Left forelimb (tissue), 1 donor: ENCODE measurements around the gene SCAMP2.
A peak's percentile ranks its signal among the peaks of the same experiment; 100 is the strongest.

Experiments used
- DNase-seq: peaks from one replicate; pipeline ENCODE4 v3.0.0-alpha.2; 2018; ENCODE audit warnings: low spot score

The SCAMP2 gene

DNA sequence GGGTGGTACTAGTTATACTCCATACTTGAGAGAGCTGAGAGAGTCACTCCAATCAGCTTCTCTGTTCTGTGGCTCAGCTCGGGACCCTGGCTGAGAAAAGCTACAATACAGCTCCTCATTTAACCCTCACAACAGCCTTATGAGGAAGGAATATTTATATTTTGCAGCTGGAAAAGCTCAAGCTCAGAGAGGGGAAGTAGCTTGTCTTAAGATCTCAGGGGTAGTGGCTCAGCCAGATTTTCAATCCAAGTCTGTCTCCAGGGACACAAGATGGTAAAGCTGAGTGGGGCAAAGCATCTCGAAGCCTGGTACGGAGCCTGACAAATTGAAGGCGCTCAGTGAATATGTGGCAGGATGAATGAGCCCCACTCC, 14.8 kb downstream of the SCAMP2 start:
- no peak for DNase-seq

DNA sequence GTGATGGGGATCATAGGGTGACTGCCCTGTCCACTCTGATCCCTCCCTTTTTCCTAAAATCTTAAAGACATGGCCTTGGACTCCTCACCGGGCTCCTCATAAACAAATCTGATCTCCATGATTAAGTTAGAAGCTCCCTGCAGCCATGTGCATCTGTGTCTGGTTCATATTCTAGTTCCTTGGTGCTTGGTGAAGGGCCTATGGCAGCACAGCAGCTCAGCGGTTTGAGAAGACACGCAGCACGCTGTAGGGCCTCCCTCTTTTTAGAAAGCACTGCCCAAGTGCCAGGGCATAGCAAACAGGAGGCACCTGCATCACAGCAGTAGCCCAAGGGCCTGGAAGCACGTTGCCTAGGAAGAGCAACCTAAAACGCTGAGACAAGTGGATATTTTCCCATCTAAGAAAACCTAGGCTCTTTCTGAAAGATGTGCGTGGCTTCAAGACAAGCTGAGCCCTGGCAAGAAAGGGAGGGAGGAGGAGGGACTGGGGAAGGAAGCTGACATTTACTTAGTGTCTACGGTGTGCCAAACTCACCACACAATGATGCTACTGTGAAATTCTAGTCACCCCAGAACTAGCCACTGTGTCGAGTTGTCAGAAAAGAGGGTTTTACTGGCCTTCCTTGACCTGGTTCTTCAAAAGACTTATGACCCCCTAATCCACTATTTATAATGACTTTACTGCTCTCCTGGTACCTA, 15.3 kb downstream of the SCAMP2 start:
- DNase-seq, result no peak

- no peak for DNase-seq
Measured at GRCh38 chr15:74857082-74857655, 16.0 kb downstream of the SCAMP2 start.

- no peak for DNase-seq
Measured at GRCh38 chr15:74856537-74856936, 16.6 kb downstream of the SCAMP2 start.

- DNase-seq, result no peak
Measured at GRCh38 chr15:74855857-74856256, 17.3 kb downstream of the SCAMP2 start.

GRCh38 chr15:74854453-74855022, 18.6 kb downstream of the SCAMP2 start:
- DNase-seq, result no peak

- no peak for DNase-seq
Measured at GRCh38 chr15:74851960-74852359, 21.2 kb downstream of the SCAMP2 start.

- DNase-seq, result no peak
Measured at GRCh38 chr15:74850393-74850792, 22.8 kb downstream of the SCAMP2 start.

DNA sequence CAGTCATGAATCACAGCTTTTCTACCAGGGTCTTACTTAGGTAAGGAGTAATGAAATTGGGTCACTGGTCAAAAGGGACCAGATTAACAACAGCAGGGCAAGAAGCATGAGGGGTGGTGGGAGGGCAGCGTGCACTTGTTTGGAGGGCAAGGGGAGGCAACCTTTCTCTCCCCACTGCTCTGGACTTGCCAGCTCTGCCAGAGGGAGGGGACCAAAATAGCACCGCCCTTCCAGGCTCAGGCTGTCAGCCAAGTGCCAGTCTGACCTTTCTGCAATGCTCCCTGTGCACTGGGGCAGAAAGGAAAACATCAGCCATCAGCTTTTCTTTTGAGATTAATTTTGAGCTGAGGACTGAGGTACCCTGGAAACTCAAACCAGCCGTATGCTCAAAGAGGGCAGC, 25.7 kb downstream of the SCAMP2 start:
- DNase-seq, result no peak

- no peak for DNase-seq
Measured at GRCh38 chr15:74845581-74845980, 27.6 kb downstream of the SCAMP2 start.

DNA sequence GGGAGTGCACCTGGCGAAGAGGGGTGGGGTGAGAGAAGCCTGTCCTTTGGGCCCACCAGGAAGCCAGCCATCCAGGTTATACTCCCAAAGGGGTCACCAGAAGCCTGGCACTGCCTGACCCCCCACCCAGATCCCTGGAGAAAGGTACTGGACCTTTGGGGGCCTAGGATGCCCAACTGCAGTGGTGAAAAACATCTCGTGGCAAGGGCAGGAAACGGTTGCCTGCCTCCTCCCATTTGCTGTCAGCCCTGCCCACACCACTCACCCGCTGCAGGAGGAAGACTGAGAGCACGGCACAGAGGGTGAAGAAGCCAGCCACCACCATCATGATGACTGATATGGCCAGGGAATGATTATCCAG, 28.0 kb downstream of the SCAMP2 start:
- no peak for DNase-seq

DNA sequence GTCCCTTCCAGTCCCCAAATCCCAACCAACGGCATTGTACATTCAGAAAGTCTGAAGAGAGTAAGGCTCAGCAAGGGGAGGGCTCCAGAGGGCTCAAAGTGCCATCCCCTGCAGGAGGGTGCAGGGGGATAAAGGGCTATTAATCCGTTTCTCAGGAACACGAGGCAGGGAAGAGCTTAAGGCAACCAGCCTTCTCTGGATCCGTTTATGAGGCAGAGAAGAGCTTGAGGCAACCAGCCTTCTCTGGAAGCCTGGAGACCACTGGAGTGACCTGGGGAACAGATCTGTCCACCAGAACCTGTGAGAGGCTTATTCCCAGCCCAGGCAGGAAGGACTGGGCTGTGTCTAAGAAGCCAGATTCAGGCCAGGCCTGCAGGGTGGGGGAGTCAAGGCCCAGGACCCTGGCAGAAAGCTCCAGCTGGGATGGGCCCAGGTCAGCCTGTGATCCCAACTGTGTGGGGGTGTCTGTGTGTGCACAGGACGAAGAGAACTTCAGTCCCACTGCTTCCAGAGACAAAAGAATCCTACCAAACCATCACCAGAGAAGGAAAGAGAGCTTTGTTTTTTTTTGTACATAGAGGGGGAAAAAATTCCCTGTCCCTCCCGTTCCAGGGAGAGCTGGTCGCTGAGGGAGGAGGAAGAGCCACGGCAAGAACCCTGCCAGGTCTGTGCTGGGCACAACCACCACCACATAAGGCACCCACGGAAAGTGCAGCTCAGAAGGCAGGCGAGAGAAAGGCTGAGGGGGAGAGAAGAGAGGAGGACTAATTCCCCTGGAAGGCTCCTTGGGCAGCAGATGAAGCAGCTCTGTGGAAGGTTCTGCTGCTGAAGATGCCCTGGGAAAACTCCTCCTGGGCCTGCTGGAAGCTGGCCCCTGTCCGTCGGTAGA, 28.6 kb downstream of the SCAMP2 start:
- DNase-seq, result no peak

DNA sequence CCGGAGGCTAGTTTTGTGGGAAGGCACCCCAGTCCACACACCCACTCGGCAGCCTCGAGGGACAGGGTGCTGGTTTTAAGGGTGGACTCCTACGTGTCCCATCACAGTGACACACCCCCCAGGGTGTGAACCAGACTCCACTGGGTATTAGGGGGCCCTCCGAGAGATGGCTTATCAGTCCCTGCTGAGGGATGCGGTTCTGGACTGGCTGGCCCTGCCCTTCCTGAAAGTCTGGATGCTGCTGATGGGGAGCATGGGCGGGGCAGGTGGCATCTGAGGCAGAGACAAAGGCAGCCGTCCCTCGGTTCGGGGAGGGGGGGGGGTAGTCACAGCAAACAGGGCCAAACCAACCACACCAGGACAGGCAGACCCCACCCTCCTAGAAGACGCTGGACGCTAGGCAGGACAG, 29.3 kb downstream of the SCAMP2 start:
- no peak for DNase-seq

DNA sequence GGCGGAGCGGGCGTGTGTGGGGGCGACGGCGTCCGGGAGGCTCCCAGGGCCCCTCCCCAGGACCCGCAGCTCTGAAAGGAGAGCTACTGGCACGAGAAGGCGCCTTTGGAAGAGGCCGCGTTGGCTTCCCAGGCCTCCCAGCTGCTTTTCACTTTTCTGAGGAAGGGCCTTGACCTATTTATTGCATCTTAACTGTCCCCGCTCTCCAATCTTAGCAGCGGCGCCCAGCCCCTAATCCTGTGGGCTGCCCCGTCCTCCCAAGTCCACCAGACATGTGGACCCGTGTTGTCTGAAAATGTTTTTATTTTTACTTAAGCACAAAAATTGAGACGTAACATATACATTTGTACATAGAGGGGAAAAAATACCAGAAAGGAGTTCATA, 29.7 kb downstream of the SCAMP2 start:
- no peak for DNase-seq

DNA sequence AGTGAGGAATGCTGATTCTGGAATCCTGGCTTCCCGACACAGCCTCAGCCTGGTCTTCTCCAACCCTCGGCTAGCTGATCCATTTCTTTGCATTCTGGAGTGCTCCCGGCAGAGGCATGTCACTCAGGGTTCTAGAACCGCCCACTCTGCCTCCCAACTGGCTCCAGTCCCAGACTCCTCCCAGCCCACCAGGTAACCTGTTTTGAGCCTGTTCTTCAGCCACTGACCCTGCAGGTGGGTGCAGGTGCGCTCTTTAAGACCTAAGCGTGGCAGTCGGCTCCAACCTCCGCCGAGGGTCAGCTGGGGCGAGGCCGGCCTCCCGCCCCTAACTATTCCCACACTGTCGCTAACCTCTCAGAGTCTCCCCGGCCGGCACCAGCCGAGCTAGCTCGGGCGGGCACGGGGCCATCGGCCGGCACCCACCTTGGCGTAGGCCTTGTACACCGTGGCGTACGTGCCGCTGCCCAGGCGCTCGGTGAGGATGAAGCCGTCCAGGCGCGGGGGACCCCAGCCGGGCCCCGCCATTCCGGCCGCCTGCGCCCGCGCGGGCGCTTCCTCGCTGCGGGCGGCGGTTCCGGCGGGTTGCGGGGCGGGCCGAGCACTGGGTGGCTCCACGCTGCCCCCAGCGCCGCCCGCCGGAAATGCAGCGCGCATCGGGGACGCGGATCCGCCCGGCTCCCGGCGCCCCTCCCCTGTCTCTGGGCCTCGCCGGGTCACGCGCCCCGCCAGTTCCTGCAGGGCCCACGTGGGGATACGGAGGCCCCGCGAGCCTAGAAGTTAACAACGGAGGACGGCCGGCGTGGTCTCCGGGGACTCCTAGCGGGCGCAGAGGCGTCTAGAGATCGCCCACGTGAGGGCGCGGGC, 30.4 kb downstream of the SCAMP2 start, which contains the start of gene ULK3:
Gene ULK3, minus strand, starts transcription at position 576 of the 864 bp plus-strand sequence. Its CDS starts 51 bp downstream, at position 525.
- DNase-seq, result peak; percentile 91

- no peak for DNase-seq
Measured at GRCh38 chr15:74841891-74842373, 31.2 kb downstream of the SCAMP2 start.

GRCh38 chr15:74840851-74841775, 32.1 kb downstream of the SCAMP2 start:
- DNase-seq, result no peak

DNA sequence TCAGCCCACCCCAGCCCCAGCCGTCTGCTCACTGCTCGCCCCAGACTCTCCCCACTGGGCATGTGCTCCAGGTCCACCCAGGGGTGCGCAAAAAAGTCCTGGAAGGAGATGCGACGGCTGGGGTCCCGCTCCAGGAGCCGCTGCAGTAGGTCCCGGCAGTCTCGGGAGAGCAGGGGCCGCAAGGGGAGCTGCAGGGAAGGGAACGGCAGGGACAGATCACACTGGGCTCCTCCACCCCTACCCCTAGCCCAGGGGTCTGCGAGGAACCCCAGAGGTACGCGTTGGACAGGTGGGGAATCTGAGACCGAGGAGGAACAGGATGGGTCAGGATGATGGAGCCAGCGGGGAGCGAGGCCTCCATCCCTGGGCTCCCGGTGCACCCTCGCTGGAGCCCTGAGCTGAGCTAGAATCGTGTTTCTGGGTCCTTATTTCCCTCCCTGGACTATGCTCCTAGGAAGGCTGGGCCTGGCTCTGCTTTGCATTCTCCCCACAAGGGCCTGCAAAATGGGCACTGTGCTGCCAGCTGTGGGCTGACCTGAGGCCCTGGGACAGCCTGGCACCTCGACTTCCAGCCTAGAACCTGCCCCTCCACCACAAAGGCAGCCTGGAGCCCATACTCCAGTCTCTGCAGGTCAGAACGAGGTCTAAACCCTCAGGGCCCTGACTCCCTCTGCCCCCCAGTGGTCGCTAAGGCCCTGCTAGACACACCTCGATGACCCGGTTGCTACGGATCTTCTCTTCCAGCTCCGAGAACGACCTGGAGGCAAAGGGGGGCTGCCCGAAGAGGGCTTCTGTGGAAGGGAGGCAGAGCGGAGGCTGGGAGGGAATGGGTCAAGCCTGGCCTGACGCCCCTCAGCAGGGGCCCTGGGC, 33.4 kb downstream of the SCAMP2 start:
- no peak for DNase-seq

- DNase-seq, result no peak
Measured at GRCh38 chr15:74838746-74839525, 34.2 kb downstream of the SCAMP2 start.
